ENCODE results near the gene CADM1. TPM values are rescaled to one million over a fixed set of nuclear protein-coding genes. Genes with fewer than 3 reads are reported as not detected.

Gene CADM1
- total and polyA plus RNA-seq, 2 donors (not counting 1 experiment from before 2014, with no cell fraction given) = 15.4 to 86.0 TPM

GRCh38 chr11:115242982-115243381, 261.2 kb downstream of the CADM1 start:
- Histone ChIP-seq H3K27me3 (ENCODE audit: control insufficient read depth, insufficient read depth, low read length) (no peaks in the 10 kb centered on the region), H3K4me3 (replicated peaks in 1 of 4; ENCODE audit: control extremely low read depth in 1 of 4, insufficient read depth in 1 of 4, low read depth in 3 of 4, low read length in 4 of 4) (no peak overlapping the region), H3K9me3 (ENCODE audit: control insufficient read depth, insufficient read depth, low read depth, low read length) (no peaks in the 10 kb centered on the region), H3K4me2 (ENCODE audit: extremely low read depth, insufficient read depth, low read length) (no peak overlapping the region), H3K4me1 (ENCODE audit: control insufficient read depth, extremely low read depth, insufficient read depth, low read length) (peaks cover 3% of the 10 kb centered on the region), H3K36me3 (ENCODE audit: control insufficient read depth, insufficient read depth, low read length) (no peaks in the 10 kb centered on the region), H3K9ac (ENCODE audit: insufficient read depth, low read length) (no peak overlapping the region), H3K27ac (ENCODE audit: insufficient read depth, low read length) (no peak overlapping the region), H2AFZ (ENCODE audit: low read length) (no peak overlapping the region), H3K79me2 (ENCODE audit: control insufficient read depth, insufficient read depth, low read length) (no peaks in the 10 kb centered on the region), H4K20me1 (ENCODE audit: control insufficient read depth, extremely low read depth, insufficient read depth, low read length) (no peaks in the 10 kb centered on the region)
- no peak for DNase-seq (ENCODE audit: low read depth in 2 of 2)
- TF ChIP-seq EZH2 (IDR thresholded peaks at IDR 0.05; ENCODE audit: low read length, missing control alignments) = no peak
- no peak for TF ChIP-seq CTCF (conservative IDR thresholded peaks at IDR 0.05 in 1 of 2, IDR thresholded peaks at IDR 0.05 in 1 of 2; ENCODE audit: low read depth in 1 of 2, low read length in 2 of 2)

GRCh38 chr11:115241899-115242298, 262.3 kb downstream of the CADM1 start:
- Histone ChIP-seq H3K4me1 (ENCODE audit: control insufficient read depth, extremely low read depth, insufficient read depth, low read length) (peaks cover 3% of the 10 kb centered on the region), H3K27ac (ENCODE audit: insufficient read depth, low read length) (no peak overlapping the region), H2AFZ (ENCODE audit: low read length) (no peak overlapping the region), H3K27me3 (ENCODE audit: control insufficient read depth, insufficient read depth, low read length) (no peaks in the 10 kb centered on the region), H3K9me3 (ENCODE audit: control insufficient read depth, insufficient read depth, low read depth, low read length) (no peaks in the 10 kb centered on the region), H3K9ac (ENCODE audit: insufficient read depth, low read length) (no peak overlapping the region), H4K20me1 (ENCODE audit: control insufficient read depth, extremely low read depth, insufficient read depth, low read length) (no peaks in the 10 kb centered on the region), H3K79me2 (ENCODE audit: control insufficient read depth, insufficient read depth, low read length) (no peaks in the 10 kb centered on the region), H3K36me3 (ENCODE audit: control insufficient read depth, insufficient read depth, low read length) (no peaks in the 10 kb centered on the region), H3K4me3 (replicated peaks in 1 of 4; ENCODE audit: control extremely low read depth in 1 of 4, insufficient read depth in 1 of 4, low read depth in 3 of 4, low read length in 4 of 4) (no peak overlapping the region), H3K4me2 (ENCODE audit: extremely low read depth, insufficient read depth, low read length) (no peak overlapping the region)
- TF ChIP-seq EZH2 (IDR thresholded peaks at IDR 0.05; ENCODE audit: low read length, missing control alignments) = no peak
- TF ChIP-seq CTCF (conservative IDR thresholded peaks at IDR 0.05 in 1 of 2, IDR thresholded peaks at IDR 0.05 in 1 of 2; ENCODE audit: low read depth in 1 of 2, low read length in 2 of 2) = no peak
- DNase-seq (ENCODE audit: low read depth in 2 of 2) = no peak

- no peaks in the 10 kb centered on the region for H3K79me2 ChIP-seq (ENCODE audit: control insufficient read depth, insufficient read depth, low read length)
- no peak for TF ChIP-seq EZH2 (IDR thresholded peaks at IDR 0.05; ENCODE audit: low read length, missing control alignments)
- TF ChIP-seq CTCF (conservative IDR thresholded peaks at IDR 0.05 in 1 of 2, IDR thresholded peaks at IDR 0.05 in 1 of 2; ENCODE audit: low read depth in 1 of 2, low read length in 2 of 2) = no peak
- DNase-seq (ENCODE audit: low read depth in 2 of 2) = no peak
- H3K4me2 ChIP-seq (ENCODE audit: extremely low read depth, insufficient read depth, low read length) = no peak overlapping the region
- no peak overlapping the region for H3K4me3 ChIP-seq (replicated peaks in 1 of 4; ENCODE audit: control extremely low read depth in 1 of 4, insufficient read depth in 1 of 4, low read depth in 3 of 4, low read length in 4 of 4)
- H4K20me1 ChIP-seq (ENCODE audit: control insufficient read depth, extremely low read depth, insufficient read depth, low read length) = no peaks in the 10 kb centered on the region
- no peaks in the 10 kb centered on the region for H3K36me3 ChIP-seq (ENCODE audit: control insufficient read depth, insufficient read depth, low read length)
- no peak overlapping the region for H2AFZ ChIP-seq (ENCODE audit: low read length)
- no peaks in the 10 kb centered on the region for H3K27me3 ChIP-seq (ENCODE audit: control insufficient read depth, insufficient read depth, low read length)
- no peak overlapping the region for H3K27ac ChIP-seq (ENCODE audit: insufficient read depth, low read length)
- no peaks in the 10 kb centered on the region for H3K4me1 ChIP-seq (ENCODE audit: control insufficient read depth, extremely low read depth, insufficient read depth, low read length)
- H3K9ac ChIP-seq (ENCODE audit: insufficient read depth, low read length) = no peak overlapping the region
- no peaks in the 10 kb centered on the region for H3K9me3 ChIP-seq (ENCODE audit: control insufficient read depth, insufficient read depth, low read depth, low read length)
These were observed 265.4 kb downstream of the CADM1 start for GRCh38 chr11:115238791-115239190.
